ENCODE results near the gene CD72.
"Not testable (repeated sequence)": the region's sequence is repeated elsewhere in the genome, so short reads cannot be mapped to it uniquely, and the experiment has no call there.

DNA sequence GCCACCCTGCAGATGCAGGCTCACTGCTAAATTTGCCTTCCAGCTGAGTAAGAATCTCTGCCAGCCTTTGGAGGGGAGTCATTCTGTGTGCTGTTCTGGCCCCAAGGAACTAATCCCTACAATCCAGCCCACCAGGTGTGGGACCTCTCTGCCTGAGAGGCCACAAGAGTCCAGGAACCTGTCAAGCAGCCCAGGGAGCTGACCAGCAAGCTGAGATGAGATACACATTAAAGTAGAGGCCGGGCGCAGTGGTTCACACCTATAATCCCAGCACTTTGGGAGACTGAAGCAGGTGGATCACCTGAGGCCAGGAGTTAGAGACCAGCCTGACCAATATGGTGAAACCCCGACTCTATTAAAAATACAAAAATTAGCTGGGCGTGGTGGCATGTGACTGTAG is 6.1 kb downstream of the CD72 start:
- not testable (repeated sequence) for TF ChIP-seq ELK4 (IDR thresholded peaks at IDR 0.05; ENCODE audit: borderline replicate concordance, low read depth, low read length); ZNF391 (tag by site-specific recombination; IDR thresholded peaks at IDR 0.05; ENCODE audit: borderline replicate concordance, low read depth); ZNF571 (tag by site-specific recombination; IDR thresholded peaks at IDR 0.05); ZBTB8A (tag by site-specific recombination; IDR thresholded peaks at IDR 0.05); ATF2 (tag by site-specific recombination; IDR thresholded peaks at IDR 0.05; ENCODE audit: low read depth); ZNF768 (tag by site-specific recombination; IDR thresholded peaks at IDR 0.05); ZNF121 (tag by site-specific recombination; IDR thresholded peaks at IDR 0.05)
- TF ChIP-seq, protein P1, sequence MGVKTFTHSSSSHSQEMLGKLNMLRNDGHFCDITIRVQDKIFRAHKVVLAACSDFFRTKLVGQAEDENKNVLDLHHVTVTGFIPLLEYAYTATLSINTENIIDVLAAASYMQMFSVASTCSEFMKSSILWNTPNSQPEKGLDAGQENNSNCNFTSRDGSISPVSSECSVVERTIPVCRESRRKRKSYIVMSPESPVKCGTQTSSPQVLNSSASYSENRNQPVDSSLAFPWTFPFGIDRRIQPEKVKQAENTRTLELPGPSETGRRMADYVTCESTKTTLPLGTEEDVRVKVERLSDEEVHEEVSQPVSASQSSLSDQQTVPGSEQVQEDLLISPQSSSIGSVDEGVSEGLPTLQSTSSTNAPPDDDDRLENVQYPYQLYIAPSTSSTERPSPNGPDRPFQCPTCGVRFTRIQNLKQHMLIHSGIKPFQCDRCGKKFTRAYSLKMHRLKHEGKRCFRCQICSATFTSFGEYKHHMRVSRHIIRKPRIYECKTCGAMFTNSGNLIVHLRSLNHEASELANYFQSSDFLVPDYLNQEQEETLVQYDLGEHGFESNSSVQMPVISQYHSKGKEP (tag by site-specific recombination; IDR thresholded peaks at IDR 0.05) = not testable (repeated sequence)
- TF ChIP-seq, protein P2, sequence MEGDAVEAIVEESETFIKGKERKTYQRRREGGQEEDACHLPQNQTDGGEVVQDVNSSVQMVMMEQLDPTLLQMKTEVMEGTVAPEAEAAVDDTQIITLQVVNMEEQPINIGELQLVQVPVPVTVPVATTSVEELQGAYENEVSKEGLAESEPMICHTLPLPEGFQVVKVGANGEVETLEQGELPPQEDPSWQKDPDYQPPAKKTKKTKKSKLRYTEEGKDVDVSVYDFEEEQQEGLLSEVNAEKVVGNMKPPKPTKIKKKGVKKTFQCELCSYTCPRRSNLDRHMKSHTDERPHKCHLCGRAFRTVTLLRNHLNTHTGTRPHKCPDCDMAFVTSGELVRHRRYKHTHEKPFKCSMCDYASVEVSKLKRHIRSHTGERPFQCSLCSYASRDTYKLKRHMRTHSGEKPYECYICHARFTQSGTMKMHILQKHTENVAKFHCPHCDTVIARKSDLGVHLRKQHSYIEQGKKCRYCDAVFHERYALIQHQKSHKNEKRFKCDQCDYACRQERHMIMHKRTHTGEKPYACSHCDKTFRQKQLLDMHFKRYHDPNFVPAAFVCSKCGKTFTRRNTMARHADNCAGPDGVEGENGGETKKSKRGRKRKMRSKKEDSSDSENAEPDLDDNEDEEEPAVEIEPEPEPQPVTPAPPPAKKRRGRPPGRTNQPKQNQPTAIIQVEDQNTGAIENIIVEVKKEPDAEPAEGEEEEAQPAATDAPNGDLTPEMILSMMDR (tag by site-specific recombination; IDR thresholded peaks at IDR 0.05) = not testable (repeated sequence)
- TF ChIP-seq, protein P3, sequence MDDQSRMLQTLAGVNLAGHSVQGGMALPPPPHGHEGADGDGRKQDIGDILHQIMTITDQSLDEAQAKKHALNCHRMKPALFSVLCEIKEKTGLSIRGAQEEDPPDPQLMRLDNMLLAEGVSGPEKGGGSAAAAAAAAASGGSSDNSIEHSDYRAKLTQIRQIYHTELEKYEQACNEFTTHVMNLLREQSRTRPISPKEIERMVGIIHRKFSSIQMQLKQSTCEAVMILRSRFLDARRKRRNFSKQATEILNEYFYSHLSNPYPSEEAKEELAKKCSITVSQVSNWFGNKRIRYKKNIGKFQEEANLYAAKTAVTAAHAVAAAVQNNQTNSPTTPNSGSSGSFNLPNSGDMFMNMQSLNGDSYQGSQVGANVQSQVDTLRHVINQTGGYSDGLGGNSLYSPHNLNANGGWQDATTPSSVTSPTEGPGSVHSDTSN (CRISPR knock-in tag; IDR thresholded peaks at IDR 0.05) = not testable (repeated sequence)
- TF ChIP-seq, protein P4, sequence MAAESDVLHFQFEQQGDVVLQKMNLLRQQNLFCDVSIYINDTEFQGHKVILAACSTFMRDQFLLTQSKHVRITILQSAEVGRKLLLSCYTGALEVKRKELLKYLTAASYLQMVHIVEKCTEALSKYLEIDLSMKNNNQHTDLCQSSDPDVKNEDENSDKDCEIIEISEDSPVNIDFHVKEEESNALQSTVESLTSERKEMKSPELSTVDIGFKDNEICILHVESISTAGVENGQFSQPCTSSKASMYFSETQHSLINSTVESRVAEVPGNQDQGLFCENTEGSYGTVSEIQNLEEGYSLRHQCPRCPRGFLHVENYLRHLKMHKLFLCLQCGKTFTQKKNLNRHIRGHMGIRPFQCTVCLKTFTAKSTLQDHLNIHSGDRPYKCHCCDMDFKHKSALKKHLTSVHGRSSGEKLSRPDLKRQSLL (tag by site-specific recombination; IDR thresholded peaks at IDR 0.05) = not testable (repeated sequence)

Data from HEK293 (cell line).